ENCODE data around the gene TNFSF13B. TPM values are rescaled to one million over a fixed set of nuclear protein-coding genes. Genes with fewer than 3 reads are reported as not detected.

Gene TNFSF13B
- total RNA-seq, 1 donor from 2014 or later, result 0.47 TPM

DNA sequence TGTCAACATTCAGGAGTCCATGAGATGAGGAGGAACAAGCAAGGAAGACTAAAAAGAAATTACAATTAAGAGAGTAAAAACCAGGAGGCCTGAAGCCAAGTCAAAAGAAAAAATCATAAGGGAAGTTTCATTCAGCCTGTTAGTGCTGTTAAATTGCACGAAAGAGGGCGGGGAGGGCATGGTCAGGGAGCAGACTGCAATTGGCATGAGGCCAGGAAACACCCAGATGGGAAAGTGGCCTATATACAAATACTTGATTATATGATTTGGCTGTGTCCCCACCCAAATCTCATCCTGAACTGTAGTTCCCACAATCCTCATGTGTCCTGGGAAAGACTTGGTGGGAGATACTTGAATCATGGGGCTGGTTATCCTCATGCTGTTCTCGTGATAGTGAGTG lies 43.9 kb downstream of the TNFSF13B start:
- TF ChIP-seq, protein P1, sequence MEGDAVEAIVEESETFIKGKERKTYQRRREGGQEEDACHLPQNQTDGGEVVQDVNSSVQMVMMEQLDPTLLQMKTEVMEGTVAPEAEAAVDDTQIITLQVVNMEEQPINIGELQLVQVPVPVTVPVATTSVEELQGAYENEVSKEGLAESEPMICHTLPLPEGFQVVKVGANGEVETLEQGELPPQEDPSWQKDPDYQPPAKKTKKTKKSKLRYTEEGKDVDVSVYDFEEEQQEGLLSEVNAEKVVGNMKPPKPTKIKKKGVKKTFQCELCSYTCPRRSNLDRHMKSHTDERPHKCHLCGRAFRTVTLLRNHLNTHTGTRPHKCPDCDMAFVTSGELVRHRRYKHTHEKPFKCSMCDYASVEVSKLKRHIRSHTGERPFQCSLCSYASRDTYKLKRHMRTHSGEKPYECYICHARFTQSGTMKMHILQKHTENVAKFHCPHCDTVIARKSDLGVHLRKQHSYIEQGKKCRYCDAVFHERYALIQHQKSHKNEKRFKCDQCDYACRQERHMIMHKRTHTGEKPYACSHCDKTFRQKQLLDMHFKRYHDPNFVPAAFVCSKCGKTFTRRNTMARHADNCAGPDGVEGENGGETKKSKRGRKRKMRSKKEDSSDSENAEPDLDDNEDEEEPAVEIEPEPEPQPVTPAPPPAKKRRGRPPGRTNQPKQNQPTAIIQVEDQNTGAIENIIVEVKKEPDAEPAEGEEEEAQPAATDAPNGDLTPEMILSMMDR (IDR thresholded peaks at IDR 0.05; ENCODE audit: partially characterized antibody, unreplicated experiment), result no peak
- DNase-seq, result no peak
- Mint-ChIP-seq H3K9me3 (ENCODE audit: unreplicated experiment) (peaks cover 2% of the 10 kb centered on the region), H3K4me1 (ENCODE audit: low read depth, unreplicated experiment) (peaks cover 6% of the 10 kb centered on the region), H3K4me3 (ENCODE audit: unreplicated experiment) (no peak overlapping the region), H3K27me3 (ENCODE audit: unreplicated experiment) (no peaks in the 10 kb centered on the region), H3K36me3 (ENCODE audit: unreplicated experiment) (peaks cover 15% of the 10 kb centered on the region), H3K27ac (ENCODE audit: unreplicated experiment) (no peak overlapping the region)

DNA sequence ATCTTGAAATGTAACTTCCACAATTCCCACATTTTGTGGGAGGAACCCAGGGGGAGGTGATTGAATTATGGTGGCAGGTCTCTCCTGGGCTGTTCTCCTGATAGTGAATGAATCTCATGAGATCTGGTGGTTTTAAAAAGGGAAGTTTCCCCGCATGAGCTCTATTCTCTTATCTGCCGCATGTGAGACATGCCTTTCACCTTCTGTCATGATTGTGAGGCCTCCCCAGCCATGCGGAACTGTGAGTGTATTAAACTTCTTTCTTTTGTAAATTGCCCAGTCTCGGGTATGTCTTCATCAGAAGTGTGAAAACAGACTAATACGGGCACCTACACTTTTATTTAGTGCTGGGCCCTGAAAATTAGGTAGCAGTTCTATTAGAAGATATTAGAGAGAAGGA lies 45.8 kb downstream of the TNFSF13B start:
- Mint-ChIP-seq H3K36me3 (ENCODE audit: unreplicated experiment) (peaks cover 8% of the 10 kb centered on the region), H3K4me3 (ENCODE audit: unreplicated experiment) (no peak overlapping the region), H3K27me3 (ENCODE audit: unreplicated experiment) (no peaks in the 10 kb centered on the region), H3K9me3 (ENCODE audit: unreplicated experiment) (no peaks in the 10 kb centered on the region), H3K4me1 (ENCODE audit: low read depth, unreplicated experiment) (peaks cover 6% of the 10 kb centered on the region), H3K27ac (ENCODE audit: unreplicated experiment) (no peak overlapping the region)
- TF ChIP-seq, protein P1 (IDR thresholded peaks at IDR 0.05; ENCODE audit: partially characterized antibody, unreplicated experiment), result no peak
- DNase-seq, result no peak

DNA sequence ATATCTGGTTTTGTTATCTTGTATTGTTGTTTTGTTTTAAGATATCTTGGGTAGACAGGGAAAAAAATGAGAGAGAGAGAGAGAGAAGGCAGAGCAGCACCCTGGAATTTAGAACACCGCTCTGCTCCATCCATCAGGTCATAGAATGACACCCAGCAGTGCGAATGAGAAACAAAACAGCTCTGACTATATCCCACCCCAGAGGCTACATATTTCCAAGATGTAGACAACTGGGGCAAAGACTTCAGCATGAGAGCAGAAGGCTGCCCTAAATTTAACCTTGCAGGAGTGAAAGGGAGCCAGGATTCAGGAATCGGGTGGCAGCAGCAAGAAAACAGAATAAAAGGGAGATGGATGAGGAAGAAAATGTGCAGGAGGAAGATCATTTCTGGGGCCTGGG lies 46.5 kb downstream of the TNFSF13B start:
- Mint-ChIP-seq H3K9me3 (ENCODE audit: unreplicated experiment) (no peaks in the 10 kb centered on the region), H3K4me3 (ENCODE audit: unreplicated experiment) (no peak overlapping the region), H3K27ac (ENCODE audit: unreplicated experiment) (no peak overlapping the region), H3K4me1 (ENCODE audit: low read depth, unreplicated experiment) (peaks cover 6% of the 10 kb centered on the region), H3K27me3 (ENCODE audit: unreplicated experiment) (no peaks in the 10 kb centered on the region), H3K36me3 (ENCODE audit: unreplicated experiment) (peaks cover 8% of the 10 kb centered on the region)
- TF ChIP-seq, protein P1 (IDR thresholded peaks at IDR 0.05; ENCODE audit: partially characterized antibody, unreplicated experiment), result no peak
- DNase-seq, result no peak

DNA sequence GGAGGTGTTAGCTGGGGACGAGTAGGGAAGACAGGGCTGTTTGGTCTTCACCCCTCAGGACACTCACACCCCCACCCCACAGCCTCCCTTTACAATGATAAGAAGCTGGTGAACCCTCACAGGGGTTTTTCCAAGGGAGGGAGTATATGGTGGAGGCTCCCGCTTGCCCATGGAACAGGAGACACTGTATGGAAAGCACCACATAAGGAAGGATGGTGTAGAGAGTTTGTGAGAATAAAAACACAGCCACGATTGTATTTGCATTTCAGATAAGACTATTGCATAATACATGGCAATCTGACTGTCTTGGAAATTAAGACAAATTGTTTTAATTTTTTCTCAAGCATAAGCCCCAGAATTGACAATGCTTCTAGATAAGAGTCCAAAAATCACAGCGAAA lies 46.9 kb downstream of the TNFSF13B start:
- Mint-ChIP-seq H3K36me3 (ENCODE audit: unreplicated experiment) (peaks cover 8% of the 10 kb centered on the region), H3K27me3 (ENCODE audit: unreplicated experiment) (no peaks in the 10 kb centered on the region), H3K4me3 (ENCODE audit: unreplicated experiment) (no peak overlapping the region), H3K27ac (ENCODE audit: unreplicated experiment) (no peak overlapping the region), H3K4me1 (ENCODE audit: low read depth, unreplicated experiment) (peaks cover 6% of the 10 kb centered on the region), H3K9me3 (ENCODE audit: unreplicated experiment) (no peaks in the 10 kb centered on the region)
- no peak for DNase-seq
- TF ChIP-seq, protein P1 (IDR thresholded peaks at IDR 0.05; ENCODE audit: partially characterized antibody, unreplicated experiment), result no peak

DNA sequence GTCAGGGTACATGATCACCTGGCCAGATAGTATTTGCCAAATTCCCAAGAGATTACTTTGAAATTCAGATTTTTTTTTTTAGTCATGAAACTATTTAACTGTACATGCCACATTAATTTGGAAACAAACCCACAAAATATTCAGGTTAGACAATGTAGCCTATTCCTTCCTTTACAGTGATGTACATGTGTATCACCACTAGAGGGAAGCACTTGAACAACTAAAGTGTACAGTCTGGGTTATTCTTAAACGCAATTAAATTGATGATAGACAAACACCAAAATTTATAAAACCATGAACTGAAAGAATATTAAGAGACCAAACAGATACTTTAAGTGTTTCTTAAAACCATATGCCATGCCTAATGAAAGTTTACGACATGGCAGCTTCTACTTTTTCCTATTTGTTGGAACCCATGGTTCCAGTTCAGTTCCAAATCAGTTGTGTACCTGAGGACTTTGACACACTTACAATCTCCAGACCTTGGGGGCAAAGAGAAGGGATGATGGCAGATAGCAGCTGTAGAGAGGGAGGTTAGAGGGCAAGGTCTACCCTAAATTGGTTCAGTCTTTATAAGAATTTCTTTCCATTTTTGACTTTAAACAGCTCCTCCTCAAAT lies 52.8 kb downstream of the TNFSF13B start:
- H3K4me3 Mint-ChIP-seq (ENCODE audit: unreplicated experiment), result no peak overlapping the region
- no peak for DNase-seq
- H3K4me1 Mint-ChIP-seq (ENCODE audit: low read depth, unreplicated experiment), result peaks cover 29% of the 10 kb centered on the region
- TF ChIP-seq, protein P1 (IDR thresholded peaks at IDR 0.05; ENCODE audit: partially characterized antibody, unreplicated experiment), result peak; percentile 89
- H3K9me3 Mint-ChIP-seq (ENCODE audit: unreplicated experiment), result peaks cover 6% of the 10 kb centered on the region
- H3K27ac Mint-ChIP-seq (ENCODE audit: unreplicated experiment), result no peak overlapping the region
- H3K36me3 Mint-ChIP-seq (ENCODE audit: unreplicated experiment), result no peaks in the 10 kb centered on the region
- peaks cover 3% of the 10 kb centered on the region for H3K27me3 Mint-ChIP-seq (ENCODE audit: unreplicated experiment)

All from glutamatergic neuron (in vitro differentiated cells).